GM23338 (cell line): ENCODE data around the gene DCLK1. TPM values are rescaled to one million over a fixed set of nuclear protein-coding genes. Genes with fewer than 3 reads are reported as not detected.

Experiments used
- ATAC-seq: fragments of 200-7000 bp; cut with Tn5 transposase; 3 replicates; pipeline ENCODE4 v1.9.1; 2020
- DNase-seq: peaks from one replicate; pipeline ENCODE4 v3.0.0-alpha.2; 2015; ENCODE audit warnings: low spot score
- H2AFZ ChIP-seq: fragments of 200-600 bp; sonication (generic); 2 replicates; pipeline ENCODE4 v1.8.0; 2016; ENCODE audit warnings: antibody characterized with exemption, mild to moderate bottlenecking, moderate library complexity
- H3F3A ChIP-seq: fragments of 200-600 bp; sonication (generic); replicated peaks from 2 replicates; pipeline ENCODE4 v1.8.0; 2017; ENCODE audit warnings: antibody characterized with exemption, mixed run types, low read depth
- H3K27ac ChIP-seq: fragments of 200-600 bp; sonication (generic); 2 replicates; pipeline ENCODE4 v1.6.1; 2016; ENCODE audit warnings: low read depth
- H3K27me3 ChIP-seq: fragments of 200-600 bp; sonication (generic); 2 replicates; pipeline ENCODE4 v1.8.0; 2016; ENCODE audit warnings: mild to moderate bottlenecking, mixed run types, moderate library complexity; ENCODE audit not compliant: insufficient read depth
- H3K36me3 ChIP-seq: fragments of 200-600 bp; sonication (generic); 2 replicates; pipeline ENCODE4 v1.8.0; 2016; ENCODE audit warnings: mild to moderate bottlenecking; ENCODE audit not compliant: insufficient read depth
- H3K4me1 ChIP-seq: fragments of 200-600 bp; sonication (generic); 2 replicates; pipeline ENCODE4 v1.8.0; 2016; ENCODE audit warnings: mild to moderate bottlenecking, moderate library complexity; ENCODE audit not compliant: insufficient read depth
- H3K4me2 ChIP-seq: fragments of 200-600 bp; sonication (generic); 2 replicates; pipeline ENCODE4 v1.7.1; 2017; ENCODE audit warnings: mixed run types
- H3K4me3 ChIP-seq: fragments of 200-600 bp; sonication (generic); 2 replicates; pipeline ENCODE4 v1.6.1; 2016; ENCODE audit warnings: mixed run types
- H3K79me2 ChIP-seq: fragments of 200-600 bp; sonication (generic); replicated peaks from 2 replicates; pipeline ENCODE4 v1.8.0; 2017; ENCODE audit warnings: mild to moderate bottlenecking; ENCODE audit not compliant: insufficient read depth
- H3K9me2 ChIP-seq: fragments of 200-600 bp; sonication (generic); 2 replicates; pipeline ENCODE4 v1.8.0; 2017; ENCODE audit not compliant: insufficient read depth
- H4K20me1 ChIP-seq: fragments of 200-600 bp; sonication (generic); replicated peaks from 2 replicates; pipeline ENCODE4 v1.8.0; 2017; ENCODE audit warnings: mild to moderate bottlenecking; ENCODE audit not compliant: insufficient read depth
- H3K27ac Mint-ChIP-seq: 2 replicates; pipeline ENCODE4 v1.8.0; 2020; ENCODE audit warnings: inconsistent platforms, mild to moderate bottlenecking, moderate library complexity, mixed read lengths
- H3K27me3 Mint-ChIP-seq: 3 replicates; pipeline ENCODE4 v1.8.0; 2022; ENCODE audit warnings: low read depth, mild to moderate bottlenecking, moderate library complexity, mixed read lengths, inconsistent platforms; ENCODE audit not compliant: insufficient read depth, poor library complexity
- H3K36me3 Mint-ChIP-seq: 3 replicates; pipeline ENCODE4 v1.8.0; 2021; ENCODE audit warnings: low read depth, mild to moderate bottlenecking, inconsistent platforms, moderate library complexity, mixed read lengths
- H3K4me1 Mint-ChIP-seq: 3 replicates; pipeline ENCODE4 v1.8.0; 2020; ENCODE audit warnings: mild to moderate bottlenecking, inconsistent platforms, mixed read lengths
- H3K4me3 Mint-ChIP-seq: 3 replicates; pipeline ENCODE4 v1.8.0; 2021; ENCODE audit warnings: moderate library complexity, mild to moderate bottlenecking, inconsistent platforms, mixed read lengths
- H3K9me3 Mint-ChIP-seq: 3 replicates; pipeline ENCODE4 v1.8.0; 2020; ENCODE audit warnings: moderate library complexity, mild to moderate bottlenecking, inconsistent platforms, mixed read lengths
- EZH2phosphoT487 ChIP-seq: fragments of 200-600 bp; sonication (generic); IDR thresholded peaks from one replicate; pipeline ENCODE4 v1.8.1; 2018; ENCODE audit warnings: antibody characterized with exemption; ENCODE audit not compliant: unreplicated experiment
- POLR2AphosphoS5 ChIP-seq: IDR thresholded peaks from 2 replicates; pipeline ENCODE4 v1.6.1; 2016; ENCODE audit warnings: antibody characterized with exemption, low read depth
- STAT1 ChIP-seq: IDR thresholded peaks from one replicate; pipeline ENCODE4 v1.6.1; 2016; ENCODE audit warnings: antibody characterized with exemption; ENCODE audit not compliant: unreplicated experiment
- ZNF114 ChIP-seq: fragments of 250-450 bp; sonication (Bioruptor Pico); IDR thresholded peaks from 2 replicates; pipeline ENCODE4 v1.5.0; 2020; ENCODE audit warnings: mild to moderate bottlenecking, moderate library complexity
- polyA plus RNA-seq: library from polyadenylated mRNA; unstranded; fragments of >200 nt; fragmentation: Nextera tagmentation; extraction: Ambion mirVana; gene quantifications from 2 replicates; pipeline ENCODE4 v1.2.1, GENCODE V29; 2016
- total RNA-seq: library from RNA; depleted of rRNA; stranded (reverse); fragments of >200 nt; shearing (Covaris generic); gene quantifications from 2 replicates; pipeline ENCODE4 v1.2.3, GENCODE V29; 2014
- TF ChIP-seq, protein P1 (sequence below): fragments of 250-450 bp; sonication (Bioruptor Pico); IDR thresholded peaks from 2 replicates; pipeline ENCODE4 v1.5.0; 2020; ENCODE audit warnings: mild to moderate bottlenecking, moderate library complexity
- TF ChIP-seq, protein P2 (sequence below): IDR thresholded peaks from 2 replicates; pipeline ENCODE4 v1.6.1; 2016; ENCODE audit warnings: antibody characterized with exemption

DCLK1 gene
- total and polyA plus RNA-seq, 2 experiments from 2014 or later: 13.1 to 57.7 TPM

DNA sequence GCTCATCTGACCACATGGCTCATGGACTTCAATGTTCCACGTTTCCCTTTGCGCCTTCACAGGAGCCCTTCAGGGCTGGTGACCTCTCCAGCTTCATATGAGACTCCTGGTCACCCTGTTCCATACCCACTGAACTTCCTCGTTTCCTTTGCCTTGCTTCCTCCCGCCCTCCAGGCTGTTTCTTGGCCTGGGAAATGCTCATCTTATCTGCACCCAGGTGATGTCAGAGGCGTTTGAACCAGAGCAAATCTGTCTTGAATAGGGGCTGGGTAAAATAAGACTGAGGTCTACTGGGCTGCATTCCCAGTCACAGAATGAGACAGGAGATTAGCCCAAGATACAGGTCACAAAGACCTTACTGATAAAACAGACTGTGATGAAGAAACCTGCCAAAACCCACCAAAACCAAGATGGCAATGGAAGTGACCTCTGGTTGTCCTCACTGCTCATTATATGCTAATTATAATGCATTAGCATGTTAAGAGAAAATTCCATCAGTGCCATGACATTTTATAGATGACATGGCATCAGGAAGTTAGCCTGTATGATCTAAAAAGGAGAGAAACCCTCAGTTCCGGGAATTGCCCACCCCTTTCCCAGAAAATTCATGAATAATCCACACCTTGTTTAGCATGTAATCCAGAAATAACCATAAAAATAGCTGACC lies 102.7 kb downstream of the DCLK1 start (continued):
- TF ChIP-seq, protein P1, sequence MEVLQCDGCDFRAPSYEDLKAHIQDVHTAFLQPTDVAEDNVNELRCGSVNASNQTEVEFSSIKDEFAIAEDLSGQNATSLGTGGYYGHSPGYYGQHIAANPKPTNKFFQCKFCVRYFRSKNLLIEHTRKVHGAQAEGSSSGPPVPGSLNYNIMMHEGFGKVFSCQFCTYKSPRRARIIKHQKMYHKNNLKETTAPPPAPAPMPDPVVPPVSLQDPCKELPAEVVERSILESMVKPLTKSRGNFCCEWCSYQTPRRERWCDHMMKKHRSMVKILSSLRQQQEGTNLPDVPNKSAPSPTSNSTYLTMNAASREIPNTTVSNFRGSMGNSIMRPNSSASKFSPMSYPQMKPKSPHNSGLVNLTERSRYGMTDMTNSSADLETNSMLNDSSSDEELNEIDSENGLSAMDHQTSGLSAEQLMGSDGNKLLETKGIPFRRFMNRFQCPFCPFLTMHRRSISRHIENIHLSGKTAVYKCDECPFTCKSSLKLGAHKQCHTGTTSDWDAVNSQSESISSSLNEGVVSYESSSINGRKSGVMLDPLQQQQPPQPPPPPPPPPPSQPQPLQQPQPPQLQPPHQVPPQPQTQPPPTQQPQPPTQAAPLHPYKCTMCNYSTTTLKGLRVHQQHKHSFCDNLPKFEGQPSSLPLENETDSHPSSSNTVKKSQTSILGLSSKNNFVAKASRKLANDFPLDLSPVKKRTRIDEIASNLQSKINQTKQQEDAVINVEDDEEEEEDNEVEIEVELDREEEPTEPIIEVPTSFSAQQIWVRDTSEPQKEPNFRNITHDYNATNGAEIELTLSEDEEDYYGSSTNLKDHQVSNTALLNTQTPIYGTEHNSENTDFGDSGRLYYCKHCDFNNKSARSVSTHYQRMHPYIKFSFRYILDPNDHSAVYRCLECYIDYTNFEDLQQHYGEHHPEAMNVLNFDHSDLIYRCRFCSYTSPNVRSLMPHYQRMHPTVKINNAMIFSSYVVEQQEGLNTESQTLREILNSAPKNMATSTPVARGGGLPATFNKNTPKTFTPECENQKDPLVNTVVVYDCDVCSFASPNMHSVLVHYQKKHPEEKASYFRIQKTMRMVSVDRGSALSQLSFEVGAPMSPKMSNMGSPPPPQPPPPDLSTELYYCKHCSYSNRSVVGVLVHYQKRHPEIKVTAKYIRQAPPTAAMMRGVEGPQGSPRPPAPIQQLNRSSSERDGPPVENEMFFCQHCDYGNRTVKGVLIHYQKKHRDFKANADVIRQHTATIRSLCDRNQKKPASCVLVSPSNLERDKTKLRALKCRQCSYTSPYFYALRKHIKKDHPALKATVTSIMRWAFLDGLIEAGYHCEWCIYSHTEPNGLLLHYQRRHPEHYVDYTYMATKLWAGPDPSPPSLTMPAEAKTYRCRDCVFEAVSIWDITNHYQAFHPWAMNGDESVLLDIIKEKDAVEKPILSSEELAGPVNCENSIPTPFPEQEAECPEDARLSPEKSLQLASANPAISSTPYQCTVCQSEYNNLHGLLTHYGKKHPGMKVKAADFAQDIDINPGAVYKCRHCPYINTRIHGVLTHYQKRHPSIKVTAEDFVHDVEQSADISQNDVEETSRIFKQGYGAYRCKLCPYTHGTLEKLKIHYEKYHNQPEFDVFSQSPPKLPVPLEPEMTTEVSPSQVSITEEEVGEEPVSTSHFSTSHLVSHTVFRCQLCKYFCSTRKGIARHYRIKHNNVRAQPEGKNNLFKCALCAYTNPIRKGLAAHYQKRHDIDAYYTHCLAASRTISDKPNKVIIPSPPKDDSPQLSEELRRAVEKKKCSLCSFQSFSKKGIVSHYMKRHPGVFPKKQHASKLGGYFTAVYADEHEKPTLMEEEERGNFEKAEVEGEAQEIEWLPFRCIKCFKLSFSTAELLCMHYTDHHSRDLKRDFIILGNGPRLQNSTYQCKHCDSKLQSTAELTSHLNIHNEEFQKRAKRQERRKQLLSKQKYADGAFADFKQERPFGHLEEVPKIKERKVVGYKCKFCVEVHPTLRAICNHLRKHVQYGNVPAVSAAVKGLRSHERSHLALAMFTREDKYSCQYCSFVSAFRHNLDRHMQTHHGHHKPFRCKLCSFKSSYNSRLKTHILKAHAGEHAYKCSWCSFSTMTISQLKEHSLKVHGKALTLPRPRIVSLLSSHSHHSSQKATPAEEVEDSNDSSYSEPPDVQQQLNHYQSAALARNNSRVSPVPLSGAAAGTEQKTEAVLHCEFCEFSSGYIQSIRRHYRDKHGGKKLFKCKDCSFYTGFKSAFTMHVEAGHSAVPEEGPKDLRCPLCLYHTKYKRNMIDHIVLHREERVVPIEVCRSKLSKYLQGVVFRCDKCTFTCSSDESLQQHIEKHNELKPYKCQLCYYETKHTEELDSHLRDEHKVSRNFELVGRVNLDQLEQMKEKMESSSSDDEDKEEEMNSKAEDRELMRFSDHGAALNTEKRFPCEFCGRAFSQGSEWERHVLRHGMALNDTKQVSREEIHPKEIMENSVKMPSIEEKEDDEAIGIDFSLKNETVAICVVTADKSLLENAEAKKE (CRISPR knock-in tag): no peak
- no peak for TF ChIP-seq ZNF114 (CRISPR knock-in tag)

DNA sequence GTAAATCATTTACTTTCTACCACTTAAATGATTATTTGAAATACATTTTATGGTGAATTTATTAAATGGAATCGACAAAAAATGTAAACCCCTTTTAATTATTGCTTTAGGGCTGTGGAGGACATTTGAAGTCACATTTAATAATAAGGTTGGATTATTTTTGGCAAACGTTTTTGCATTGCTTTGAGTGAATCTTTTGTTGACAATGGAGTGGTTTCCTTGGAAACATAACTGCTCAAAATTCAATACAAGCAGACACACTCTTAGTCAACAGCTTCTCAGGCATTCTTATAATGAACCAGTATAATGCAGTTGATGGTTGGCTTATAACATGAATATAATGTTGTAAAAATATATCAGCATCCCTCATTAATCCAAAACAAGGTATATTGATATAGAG lies 104.7 kb downstream of the DCLK1 start:
- peaks cover 10% of the 10 kb centered on the region for H3K4me1 ChIP-seq
- Mint-ChIP-seq H3K4me3 (no peak overlapping the region), H3K27ac (no peak overlapping the region), H3K9me3 (peaks cover 15% of the 10 kb centered on the region), H3K36me3 (peaks cover 14% of the 10 kb centered on the region; the same call in 2 of the 3 replicates), H3K4me1 (peaks cover 6% of the 10 kb centered on the region), H3K27me3 (peaks cover 8% of the 10 kb centered on the region)
- no peaks in the 10 kb centered on the region for H4K20me1 ChIP-seq
- peaks cover 10% of the 10 kb centered on the region; the same call in 1 of the 2 replicates for H3K9me2 ChIP-seq
- no peaks in the 10 kb centered on the region for H3K36me3 ChIP-seq
- no peak overlapping the region for H3K27ac ChIP-seq
- DNase-seq (no peak), ATAC-seq (no peak)
- no peak overlapping the region for H3K4me3 ChIP-seq
- no peaks in the 10 kb centered on the region for H3K79me2 ChIP-seq
- H3F3A ChIP-seq: no peaks in the 10 kb centered on the region
- H3K27me3 ChIP-seq: no peaks in the 10 kb centered on the region
- no peak overlapping the region for H3K4me2 ChIP-seq
- H2AFZ ChIP-seq: no peak overlapping the region
- TF ChIP-seq POLR2AphosphoS5 (no peak), STAT1 (no peak), EZH2phosphoT487 (no peak)
- TF ChIP-seq, protein P1 (CRISPR knock-in tag): no peak
- TF ChIP-seq, protein P2, sequence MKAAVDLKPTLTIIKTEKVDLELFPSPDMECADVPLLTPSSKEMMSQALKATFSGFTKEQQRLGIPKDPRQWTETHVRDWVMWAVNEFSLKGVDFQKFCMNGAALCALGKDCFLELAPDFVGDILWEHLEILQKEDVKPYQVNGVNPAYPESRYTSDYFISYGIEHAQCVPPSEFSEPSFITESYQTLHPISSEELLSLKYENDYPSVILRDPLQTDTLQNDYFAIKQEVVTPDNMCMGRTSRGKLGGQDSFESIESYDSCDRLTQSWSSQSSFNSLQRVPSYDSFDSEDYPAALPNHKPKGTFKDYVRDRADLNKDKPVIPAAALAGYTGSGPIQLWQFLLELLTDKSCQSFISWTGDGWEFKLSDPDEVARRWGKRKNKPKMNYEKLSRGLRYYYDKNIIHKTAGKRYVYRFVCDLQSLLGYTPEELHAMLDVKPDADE: no peak
